ENCODE data around the gene UBAC1.
"Not testable (repeated sequence)": the region's sequence is repeated elsewhere in the genome, so short reads cannot be mapped to it uniquely, and the experiment has no call there.

Gene UBAC1

GRCh38 chr9:135933114-135933513 lies 28.1 kb downstream of the UBAC1 start:
- FAIRE-seq = no peak

DNA sequence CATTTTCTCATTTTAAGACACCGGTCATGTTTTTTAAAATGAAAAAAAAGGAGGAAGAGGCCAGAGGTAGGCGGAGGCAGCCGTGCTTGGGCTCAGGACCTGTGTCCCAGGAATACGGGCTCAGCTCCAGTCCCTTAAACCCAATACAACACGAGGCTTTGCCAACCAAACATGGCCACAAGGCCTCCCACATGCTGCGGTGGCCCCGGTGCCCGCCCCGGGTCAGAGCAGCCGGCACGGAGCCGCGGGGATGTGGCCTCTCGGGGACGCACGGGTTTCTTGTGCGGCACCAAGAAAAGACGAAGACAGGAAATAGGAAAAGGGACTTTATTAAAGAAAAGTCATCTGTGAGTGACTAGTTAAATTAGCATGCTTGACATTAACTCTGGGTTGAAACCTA lies 28.5 kb downstream of the UBAC1 start:
- no peak for FAIRE-seq

- FAIRE-seq = no peak
Observed at GRCh38 chr9:135931349-135931820, 29.8 kb downstream of the UBAC1 start.

- no peak for FAIRE-seq
Observed at GRCh38 chr9:135930446-135931345, 30.5 kb downstream of the UBAC1 start.

DNA sequence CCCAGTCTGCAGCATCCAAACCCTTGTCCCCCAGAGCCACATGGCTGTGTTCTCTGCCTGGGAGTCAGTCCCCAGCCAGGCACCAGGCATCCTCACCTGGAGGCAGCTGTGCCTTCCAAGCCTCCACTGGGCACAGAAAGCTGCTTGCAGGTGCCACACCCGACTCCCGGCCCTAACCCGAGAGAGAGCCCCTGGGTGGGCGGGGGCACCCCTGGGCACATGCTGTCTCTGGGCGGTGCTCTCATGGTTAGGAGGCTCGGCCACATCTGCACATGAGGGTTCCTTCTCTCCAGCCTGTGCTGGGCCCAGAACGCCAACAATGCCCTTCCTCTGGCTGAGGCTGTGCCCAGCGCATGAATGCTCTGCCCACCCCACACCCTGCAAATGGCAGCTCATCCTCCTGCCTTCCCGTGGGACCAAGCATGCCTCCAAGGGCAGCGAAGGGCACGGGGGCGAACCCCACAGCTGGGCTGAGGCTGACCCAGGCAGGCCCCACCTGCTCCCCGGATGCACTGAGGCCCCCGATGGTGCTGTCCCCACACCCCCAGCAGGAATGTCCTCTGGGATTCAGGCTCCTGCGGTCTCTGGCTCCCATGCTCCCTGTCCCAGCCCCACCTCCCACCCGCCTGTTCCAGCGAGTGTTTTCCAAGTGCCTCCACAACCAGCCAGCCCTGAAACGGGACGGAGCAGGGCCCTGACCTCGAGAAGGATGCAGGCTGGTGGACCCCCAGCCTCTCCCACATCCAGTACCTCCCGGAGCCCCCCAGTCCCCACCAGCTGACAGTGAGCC lies 31.3 kb downstream of the UBAC1 start:
- no peak for FAIRE-seq

GRCh38 chr9:135928731-135929655 lies 32.2 kb downstream of the UBAC1 start:
- no peak for FAIRE-seq

DNA sequence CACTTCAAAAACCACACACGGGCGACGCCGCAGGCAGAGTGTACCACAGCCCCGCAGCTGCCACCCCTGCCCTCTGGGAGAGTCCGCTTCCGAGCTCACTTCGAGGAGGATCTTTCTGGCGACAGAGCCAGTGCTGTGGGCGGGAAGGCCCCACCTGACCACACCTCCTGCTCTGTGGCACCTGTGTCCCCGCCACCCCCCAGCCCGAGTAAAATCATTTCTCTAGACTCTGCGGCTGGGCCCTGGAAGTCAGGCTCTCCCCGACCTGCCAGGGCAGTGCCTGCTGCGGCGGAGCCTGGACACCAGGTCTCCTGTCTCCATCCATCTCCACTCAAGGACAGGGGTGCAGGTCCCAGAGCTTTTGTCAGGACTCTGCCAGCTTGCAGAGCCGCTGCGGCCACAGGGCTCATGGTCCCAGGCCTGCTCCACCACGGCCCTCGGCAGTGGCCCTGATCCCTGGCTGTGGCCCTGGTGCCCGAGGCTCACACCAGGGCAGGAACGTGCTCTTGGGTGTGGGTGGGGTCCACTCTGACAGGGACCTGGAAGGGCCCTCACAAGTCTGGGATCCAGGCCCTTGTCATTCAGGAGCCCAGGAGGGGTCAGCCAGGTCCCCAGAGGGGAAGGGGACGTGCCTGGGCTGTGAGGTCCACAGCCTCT lies 33.0 kb downstream of the UBAC1 start:
- no peak for FAIRE-seq

GRCh38 chr9:135927195-135928013 lies 33.8 kb downstream of the UBAC1 start:
- FAIRE-seq = no peak

DNA sequence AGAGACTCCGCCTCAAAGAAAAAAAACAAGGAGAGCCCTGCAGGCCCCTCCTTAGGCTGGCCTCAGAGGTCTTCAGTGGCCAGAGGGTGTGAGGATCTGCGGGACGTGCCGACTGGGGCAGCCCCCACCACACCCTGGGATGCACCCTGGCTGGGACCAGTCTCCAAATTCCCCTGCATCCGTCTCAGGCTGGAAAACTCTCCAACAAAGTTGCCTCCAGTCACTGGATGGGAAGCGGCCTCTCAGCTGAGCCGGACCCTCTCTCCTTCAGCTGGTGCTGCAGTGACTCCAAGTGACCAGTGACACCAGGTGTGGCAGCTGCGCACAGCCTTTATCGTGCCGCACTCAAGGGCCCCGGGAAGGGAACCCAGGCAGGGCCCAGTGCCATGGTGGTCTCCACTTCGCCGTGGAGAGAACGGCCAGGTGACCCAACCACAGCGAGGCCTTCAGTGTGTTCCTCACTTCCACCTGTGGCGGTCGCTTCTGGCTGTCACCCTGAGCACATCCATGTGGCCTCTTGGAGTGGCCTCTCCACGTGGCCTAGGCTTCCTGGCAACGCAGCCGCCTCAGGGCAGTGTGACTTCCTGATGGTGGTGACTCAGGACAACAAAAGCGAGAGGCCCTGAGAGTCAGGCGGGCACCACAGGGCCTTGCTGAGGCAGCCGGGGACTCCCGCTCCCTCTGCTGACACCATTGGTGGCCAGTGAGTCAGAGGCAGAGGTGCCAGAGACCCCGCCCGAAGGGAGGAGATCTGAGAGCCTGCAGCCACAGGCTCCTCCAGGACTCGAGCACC lies 34.6 kb downstream of the UBAC1 start:
- no peak for FAIRE-seq

DNA sequence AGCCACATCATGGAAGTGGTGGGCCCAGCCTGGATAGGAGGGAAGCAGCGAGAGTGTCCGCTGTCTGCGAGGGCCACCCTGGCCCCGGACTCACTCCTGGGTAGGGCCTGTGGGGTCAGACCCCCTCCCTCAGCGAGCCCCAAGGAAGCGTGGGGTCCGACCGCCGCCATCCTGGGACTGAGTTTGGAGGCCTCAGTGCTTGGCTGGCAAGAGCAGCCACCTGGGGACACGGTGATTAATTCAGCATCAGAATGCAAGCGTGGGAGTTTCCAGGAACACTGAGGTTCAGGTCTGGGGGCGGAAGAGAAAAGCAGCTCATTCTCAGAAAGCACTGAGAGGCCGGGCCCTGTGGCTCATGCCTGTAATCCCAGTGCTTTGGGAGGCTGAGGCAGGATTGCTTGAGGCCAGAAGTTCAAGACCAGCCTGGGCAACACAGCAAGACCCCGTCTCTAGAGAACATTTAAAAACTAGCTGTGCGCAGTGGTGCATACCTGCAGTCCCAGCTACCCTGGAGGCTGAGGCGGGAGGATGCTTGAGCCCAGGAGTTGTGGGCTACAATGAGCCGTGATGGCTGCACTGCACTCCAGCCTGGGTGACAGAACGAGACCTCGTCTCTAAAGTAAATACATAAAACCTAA lies 35.6 kb downstream of the UBAC1 start:
- FAIRE-seq = no peak

- FAIRE-seq = no peak
Observed at GRCh38 chr9:135924628-135925338, 36.4 kb downstream of the UBAC1 start.

DNA sequence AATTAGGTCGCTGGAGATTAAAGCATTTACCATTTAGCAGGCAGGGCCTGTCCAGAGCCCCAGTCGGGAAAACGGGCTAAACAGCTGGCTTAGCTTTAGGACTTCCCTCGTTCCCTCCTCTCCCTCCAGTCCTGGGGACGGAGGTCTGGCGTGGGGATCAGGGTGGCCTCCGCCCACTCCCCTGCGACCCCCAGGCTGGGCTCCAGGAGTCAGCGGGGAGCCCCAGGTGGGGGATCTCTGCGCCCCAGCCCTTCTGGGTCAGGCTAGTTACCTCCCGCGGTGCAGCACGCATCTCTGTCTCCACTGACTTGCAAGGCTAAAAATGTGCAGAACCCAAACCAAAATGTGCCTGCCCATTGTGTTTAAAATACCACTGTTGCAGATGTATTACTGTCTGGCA lies 37.7 kb downstream of the UBAC1 start:
- FAIRE-seq = no peak

- FAIRE-seq = no peak
Observed at GRCh38 chr9:135921749-135922310, 39.3 kb downstream of the UBAC1 start.

DNA sequence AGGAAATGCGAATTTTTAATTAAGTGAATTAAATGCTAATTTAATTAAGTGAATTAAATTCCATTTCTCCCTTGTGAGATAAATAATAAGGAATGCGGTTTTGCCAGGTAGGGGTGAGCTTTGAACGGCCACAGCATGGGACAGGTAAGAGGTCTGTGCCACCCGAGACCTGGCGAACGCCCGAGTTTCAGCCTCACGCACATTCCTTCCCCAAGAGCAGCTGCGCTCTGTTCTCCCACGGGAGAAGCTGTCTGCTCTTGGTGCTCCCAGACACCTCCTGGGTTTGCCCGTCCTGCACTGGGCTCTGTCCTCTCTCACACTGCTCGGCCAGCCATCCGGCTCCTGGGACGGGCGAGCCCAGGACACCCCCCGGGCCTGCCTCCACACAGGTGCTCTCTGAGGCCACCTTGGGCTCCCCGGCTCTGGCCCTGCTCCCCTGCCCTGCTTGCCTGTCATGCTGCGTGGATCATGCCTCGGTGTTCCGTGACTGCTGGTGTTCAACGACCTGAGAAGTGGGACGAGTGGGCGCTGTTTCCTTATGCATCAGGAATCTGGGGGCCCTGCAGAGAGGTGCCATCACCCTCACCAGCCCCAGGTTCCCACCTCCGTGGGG lies 40.1 kb downstream of the UBAC1 start:
- no peak for FAIRE-seq

- FAIRE-seq = no peak
Observed at GRCh38 chr9:135920256-135920930, 40.8 kb downstream of the UBAC1 start.

- FAIRE-seq = no peak
Observed at GRCh38 chr9:135919318-135919890, 41.8 kb downstream of the UBAC1 start.

GRCh38 chr9:135916227-135916626 lies 44.9 kb downstream of the UBAC1 start:
- not testable (repeated sequence) for FAIRE-seq

All from colon (tissue), 2 donors.